NCI-H1436 (cell line): ENCODE measurements around the gene PIAS2.
"Not testable (repeated sequence)": the region's sequence is repeated elsewhere in the genome, so short reads cannot be mapped to it uniquely, and the experiment has no call there.

Experiments
- DNase-seq: peaks from one replicate; lab custom pipeline; 2025; lab: John Stamatoyannopoulos, UW

The PIAS2 gene

DNA sequence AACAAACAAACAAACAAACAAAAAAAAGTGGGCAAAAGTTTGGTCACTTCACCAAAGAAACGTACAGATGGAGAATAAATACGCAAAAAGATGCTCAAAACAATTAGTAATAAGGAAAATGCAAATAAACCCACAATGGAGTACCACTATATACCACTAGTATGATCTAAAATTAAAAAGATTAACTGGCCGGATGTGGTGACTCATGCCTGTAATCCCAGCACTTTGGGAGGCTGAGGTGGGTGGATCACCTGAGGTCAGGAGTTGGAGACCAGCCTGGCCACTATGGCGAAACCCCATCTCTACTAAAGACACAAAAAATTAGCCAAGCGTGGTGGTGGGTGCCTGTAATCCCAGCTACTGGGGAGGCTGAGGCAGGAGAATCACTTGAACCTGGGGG is 84.9 kb downstream of the PIAS2 start:
- DNase-seq = not testable (repeated sequence)

DNA sequence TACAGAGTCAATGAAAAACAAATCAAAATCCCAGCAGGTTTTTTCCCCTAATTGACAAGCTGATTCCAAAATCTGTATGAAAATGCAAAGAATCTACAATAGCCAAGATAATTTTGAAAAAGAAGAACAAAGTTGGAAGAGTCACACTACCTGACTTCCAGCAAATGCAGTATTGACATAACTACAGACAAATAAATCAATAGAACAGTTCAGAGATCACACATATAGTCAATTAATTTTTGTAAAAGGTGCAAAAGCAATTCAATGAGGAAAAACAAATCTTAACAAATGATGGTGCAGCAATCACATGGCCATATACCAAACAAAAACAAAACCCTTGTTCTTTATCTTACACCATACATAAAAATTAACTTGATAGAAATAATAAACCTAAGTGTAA is 85.9 kb downstream of the PIAS2 start:
- DNase-seq = no peak

- no peak for DNase-seq
Measured at GRCh38 chr18:46830633-46831032, 86.7 kb downstream of the PIAS2 start.

DNA sequence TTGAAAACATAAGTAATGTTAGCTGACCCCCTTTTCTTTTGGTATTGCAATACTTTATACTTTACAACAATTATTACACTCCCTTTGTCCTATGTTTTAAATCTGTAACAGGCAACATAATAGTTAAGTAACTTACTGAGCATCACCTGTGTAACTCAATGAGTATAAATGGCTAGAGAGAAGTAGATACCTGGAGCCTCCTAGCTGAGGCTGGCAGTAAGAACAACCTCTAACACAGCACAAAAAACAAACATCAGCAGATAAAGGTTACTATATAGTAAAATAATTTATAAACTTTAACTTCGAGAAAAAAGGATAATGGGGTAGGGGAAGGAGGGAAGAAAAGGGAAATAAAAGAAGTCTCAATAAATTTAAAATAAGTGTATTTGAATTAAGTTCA is 87.4 kb downstream of the PIAS2 start:
- DNase-seq = no peak

DNA sequence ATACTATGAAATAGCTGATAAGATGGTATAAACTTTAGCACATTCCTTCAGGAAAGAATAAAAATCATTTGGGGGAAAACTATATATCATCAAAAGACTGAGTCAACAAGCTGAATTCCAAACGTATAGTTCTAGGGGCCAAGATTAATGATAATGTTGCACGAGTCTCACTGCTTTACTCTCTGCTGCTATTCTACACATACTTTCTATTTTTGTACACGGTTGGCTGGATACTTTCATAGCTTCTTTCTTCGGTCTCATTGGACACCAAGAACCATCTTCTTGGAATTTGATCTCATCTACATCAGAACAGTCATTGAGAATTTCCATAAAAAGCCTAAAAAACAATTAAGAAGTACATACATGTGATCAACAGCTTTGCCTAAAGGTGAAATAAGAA is 87.8 kb downstream of the PIAS2 start:
- no peak for DNase-seq

DNA sequence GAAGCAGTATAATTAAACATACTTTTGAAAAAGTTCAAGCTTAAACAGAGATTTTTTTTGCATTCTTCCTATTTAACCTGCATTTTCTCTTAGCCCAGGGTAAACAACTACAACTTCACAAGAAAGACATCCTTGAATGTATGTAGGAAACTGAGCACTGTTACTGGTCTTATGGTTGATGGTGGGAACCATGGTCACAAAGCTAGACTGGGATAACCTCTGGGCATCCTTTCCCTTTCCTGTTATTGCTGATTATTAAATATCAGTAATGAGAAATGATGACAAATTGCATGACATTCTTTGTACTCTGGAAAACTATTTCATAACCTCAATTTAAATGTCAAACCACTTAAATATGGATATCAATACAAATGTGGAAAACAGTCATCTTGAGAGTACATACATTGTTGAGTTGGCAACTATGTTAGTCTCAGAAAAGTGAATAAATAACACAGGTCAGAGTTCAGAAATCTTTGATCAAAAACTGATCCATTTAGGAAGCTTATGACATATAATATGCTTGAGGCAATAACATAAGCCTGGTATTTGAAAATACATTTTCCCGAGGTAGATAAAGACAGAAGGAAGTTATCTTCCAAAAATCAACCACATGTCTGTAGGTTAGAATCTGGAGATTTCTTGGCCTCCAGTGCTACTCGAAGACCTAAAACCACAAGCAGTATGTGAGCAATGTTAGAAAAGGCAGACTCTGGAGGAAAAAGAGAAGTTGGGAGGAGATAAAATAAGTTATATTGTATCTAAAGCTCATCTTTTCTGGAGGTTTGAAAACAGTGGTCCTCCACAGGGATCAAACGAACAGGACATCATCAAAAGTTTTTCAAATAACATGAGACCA is 95.2 kb downstream of the PIAS2 start:
- no peak for DNase-seq

GRCh38 chr18:46820863-46821262 is 96.4 kb downstream of the PIAS2 start:
- DNase-seq = no peak

DNA sequence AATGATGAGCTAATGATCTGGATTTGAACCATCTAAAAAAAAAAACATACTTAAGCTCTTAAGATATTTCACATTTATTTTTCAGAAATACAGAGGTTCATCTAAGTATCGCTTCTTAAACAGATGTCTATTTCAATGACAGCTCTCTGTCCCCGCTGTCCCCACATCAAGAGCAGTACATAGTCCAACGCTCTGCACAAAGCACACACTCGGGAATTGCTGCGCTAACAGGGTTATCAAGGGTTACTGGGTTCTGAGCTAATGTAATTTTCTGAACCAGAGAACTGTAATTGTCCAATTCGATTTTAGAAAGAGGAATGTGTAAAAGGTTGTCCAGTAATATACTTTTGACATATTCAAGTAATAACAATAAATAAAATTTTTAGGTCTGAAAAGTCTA is 101.6 kb downstream of the PIAS2 start:
- no peak for DNase-seq

- DNase-seq = no peak
Measured at GRCh38 chr18:46814399-46814798, 102.9 kb downstream of the PIAS2 start.

GRCh38 chr18:46812311-46812710 is 105.0 kb downstream of the PIAS2 start:
- no peak for DNase-seq

GRCh38 chr18:46810481-46811000 is 106.8 kb downstream of the PIAS2 start:
- DNase-seq = no peak

DNA sequence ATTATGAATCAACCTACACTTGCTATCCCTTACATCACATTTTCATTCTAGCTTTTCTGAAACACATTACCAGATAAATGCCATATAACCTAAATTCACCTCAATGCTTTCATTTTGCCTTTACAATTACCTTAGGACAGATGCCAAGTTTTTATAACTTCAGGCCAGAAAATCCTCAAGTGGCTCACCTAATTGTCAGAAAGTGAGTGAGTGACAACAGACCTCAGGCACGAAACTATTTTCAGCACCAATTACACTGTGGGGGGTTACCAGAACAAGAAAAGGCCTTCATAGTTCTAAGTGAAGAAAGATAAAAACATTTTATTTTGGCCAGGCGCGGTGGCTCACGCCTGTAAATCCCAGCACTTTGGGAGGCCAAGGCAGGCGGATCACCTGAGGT is 108.2 kb downstream of the PIAS2 start:
- DNase-seq = no peak

- DNase-seq = not testable (repeated sequence)
Measured at GRCh38 chr18:46795945-46796344, 121.4 kb downstream of the PIAS2 start.

DNA sequence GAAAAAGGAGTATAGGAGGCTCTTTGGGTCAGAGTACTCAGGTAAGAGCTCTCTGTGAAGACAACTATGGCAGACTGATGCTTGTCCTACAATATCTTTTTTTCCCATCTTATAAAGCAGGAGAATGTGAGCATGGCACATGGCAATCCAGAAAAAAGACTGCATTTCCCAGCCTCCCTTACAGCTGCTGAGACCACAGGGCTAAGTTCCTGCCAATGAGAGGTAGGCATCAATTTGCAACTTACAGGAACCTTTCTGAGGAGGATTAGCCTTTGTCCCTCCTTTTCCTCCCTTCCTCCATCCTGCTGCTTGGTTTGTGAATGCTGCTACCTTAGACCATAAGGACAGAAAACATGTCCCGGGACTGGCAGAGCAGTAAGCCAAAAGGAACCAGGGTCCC is 122.7 kb downstream of the PIAS2 start:
- DNase-seq = no peak

GRCh38 chr18:46793565-46793964 is 123.7 kb downstream of the PIAS2 start:
- DNase-seq = no peak

GRCh38 chr18:46789088-46789487 is 128.2 kb downstream of the PIAS2 start:
- DNase-seq = no peak

DNA sequence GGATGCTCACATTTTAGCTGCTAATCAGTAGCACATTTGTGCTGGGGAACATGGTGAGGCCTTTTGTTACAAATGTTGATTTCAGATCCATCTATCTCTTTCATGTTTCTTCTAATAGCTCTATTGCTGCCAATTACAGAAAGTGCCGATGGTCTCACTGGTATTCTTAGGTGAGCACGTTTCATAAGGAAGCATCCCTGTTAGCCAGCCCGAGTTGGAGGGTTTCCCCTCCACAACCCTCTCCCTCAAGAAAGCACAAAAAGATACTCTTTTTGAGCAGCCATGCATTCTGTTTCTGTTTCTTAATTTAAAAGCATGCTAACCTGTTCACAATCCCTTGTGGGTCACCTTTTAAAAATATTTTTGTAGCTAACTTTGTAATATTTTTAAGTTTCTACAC is 129.6 kb downstream of the PIAS2 start:
- DNase-seq = no peak

- DNase-seq = no peak
Measured at GRCh38 chr18:46772357-46772756, 144.9 kb downstream of the PIAS2 start.

- no peak for DNase-seq
Measured at GRCh38 chr18:46771141-46771540, 146.2 kb downstream of the PIAS2 start.

DNA sequence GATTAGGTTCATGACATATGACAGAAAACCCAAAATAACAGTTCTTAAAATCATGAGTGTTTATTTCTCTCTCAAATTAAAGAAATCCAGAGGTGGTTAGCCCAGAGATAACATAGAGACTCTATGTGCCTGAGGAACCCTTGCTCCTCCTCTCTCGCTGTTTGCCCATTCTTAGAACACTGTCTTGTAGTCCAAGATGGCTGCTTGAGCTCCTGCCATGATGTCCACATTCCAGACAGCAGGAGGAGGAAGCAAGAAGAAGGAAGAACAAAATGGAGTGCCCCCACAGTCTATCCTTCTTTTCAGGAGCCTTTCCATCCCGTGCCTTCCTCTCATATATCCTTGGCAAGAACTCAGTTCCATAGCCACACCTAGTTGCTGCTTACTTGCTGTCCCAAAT is 146.6 kb downstream of the PIAS2 start:
- DNase-seq = no peak

GRCh38 chr18:46768166-46768921 is 149.0 kb downstream of the PIAS2 start:
- DNase-seq = no peak

DNA sequence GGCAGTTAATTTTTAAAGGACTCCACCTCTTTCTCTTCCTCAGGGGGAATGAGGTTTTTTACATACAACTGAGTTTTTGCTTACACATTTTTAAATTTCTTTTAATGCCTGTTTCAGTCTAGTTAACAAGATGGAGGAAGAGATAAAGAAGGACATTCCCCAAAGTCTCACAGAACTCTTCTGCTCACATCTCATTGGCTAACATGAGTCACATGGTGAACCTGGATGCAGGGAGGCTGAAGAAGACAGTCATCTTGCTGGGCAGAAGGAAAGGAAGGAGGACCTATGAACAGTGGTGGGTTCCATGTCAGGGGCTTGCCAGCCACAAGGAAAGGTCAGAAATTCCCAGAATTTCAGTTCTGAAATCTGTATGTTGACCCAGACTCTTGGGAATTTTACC is 150.1 kb downstream of the PIAS2 start:
- DNase-seq = no peak

DNA sequence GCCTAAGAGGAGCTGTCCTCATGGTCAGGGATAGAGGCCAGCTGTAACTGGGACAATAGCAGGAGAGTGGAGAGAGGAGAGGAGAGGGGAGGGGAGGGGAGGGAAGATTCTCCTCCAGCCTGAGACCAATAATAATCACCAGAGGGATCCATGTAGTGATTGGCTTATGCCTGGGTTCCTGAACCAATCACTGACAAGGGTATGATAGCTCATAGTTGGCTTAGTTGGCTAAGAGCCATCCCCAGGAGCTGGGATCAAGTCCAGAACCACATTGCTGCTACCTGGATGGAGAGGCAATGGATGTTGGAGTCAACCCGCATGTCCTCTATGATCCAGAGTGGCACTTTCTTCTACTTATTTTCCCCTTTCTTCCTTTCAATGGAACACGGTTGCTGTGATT is 152.7 kb downstream of the PIAS2 start:
- DNase-seq = no peak
